KOPT-K1 (cell line): Measurements from ENCODE around the gene FOXL1.

ENCODE experiments used
- H3K27ac ChIP-seq: fragments of 200-600 bp; sonication (generic); 2 replicates; pipeline ENCODE4 v1.5.1; 2016; ENCODE audit warnings: antibody characterized with exemption, mild to moderate bottlenecking, low read depth, low read length; ENCODE audit not compliant: poor library complexity, severe bottlenecking
- H3K36me3 ChIP-seq: fragments of 200-600 bp; sonication (generic); 2 replicates; pipeline ENCODE4 v1.5.1; 2017; ENCODE audit warnings: antibody characterized with exemption, mild to moderate bottlenecking, low read length, moderate library complexity; ENCODE audit not compliant: insufficient read depth
- H3K9me3 ChIP-seq: fragments of 200-600 bp; sonication (generic); 2 replicates; pipeline ENCODE4 v1.5.1; 2017; ENCODE audit warnings: antibody characterized with exemption, low read length, mild to moderate bottlenecking; ENCODE audit not compliant: insufficient read depth, poor library complexity, severe bottlenecking

FOXL1 gene

DNA sequence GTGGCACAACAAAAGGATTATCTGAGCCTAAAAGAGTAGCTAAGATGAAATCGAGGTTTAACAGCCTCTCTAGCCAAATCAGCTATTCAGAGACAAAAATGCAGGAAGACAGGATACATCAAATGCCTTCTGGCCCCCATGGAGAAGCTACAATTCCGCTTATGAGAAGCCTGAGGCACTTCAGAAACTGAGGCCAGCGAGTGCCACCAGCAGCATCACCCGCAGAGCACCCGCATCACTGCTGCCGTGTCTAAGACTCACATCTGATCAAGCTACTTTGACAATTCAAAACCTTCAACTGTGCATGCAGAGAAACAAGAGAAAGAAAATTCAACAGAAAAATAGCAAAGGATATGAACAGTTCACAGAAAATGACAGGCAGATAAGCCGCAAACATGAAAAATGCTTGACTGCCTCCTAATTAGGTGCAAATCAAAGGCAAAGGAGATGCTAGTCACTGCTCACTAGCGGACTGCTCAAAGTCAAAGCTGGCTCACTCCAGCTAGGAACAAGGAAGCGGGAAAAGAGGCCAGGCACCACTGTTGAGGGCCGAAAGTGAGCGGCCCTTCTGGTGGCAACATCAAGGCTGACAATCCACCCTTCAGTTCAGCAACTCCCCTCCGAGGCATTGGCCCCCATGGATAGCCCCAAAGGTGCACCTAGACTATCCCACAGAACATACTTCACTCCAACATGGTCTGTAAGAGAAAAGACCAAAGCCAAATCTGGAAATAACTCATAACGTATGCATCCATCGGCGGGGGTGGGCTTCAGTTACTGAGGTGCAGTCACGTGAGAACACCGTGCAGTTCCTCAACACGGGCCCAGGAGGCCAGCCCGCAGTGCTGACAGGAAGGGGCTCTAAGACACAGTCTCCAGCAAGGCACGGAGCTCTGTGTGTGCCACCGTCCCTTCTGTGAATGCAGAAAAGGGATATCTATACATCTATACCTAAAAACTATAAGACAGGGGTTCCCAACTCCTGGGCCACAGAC, 35.3 kb upstream of the FOXL1 start:
- Histone ChIP-seq H3K9me3 (no peaks in the 10 kb centered on the region), H3K27ac (no peak overlapping the region), H3K36me3 (peaks cover 57% of the 10 kb centered on the region; the same call in 1 of the 2 replicates)

DNA sequence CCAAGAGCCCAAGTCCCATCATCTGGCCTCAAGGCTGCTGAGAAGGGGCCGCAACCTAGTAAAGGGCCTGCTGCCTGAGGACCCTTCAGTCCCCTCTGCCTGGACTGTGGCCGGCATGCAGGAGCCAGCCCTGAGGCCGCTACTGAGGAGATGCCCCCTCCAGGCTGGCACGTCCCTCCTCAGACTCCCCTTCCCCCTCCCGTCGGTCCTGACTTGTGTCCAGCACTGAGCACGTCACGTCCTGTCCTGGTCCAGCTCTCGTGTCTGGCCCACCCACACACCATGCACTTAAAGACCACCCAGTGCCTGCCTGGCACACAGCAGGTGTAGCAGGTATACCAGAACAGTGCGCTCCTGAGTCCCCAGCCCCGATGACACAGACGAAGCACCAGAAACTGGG, 32.9 kb upstream of the FOXL1 start:
- Histone ChIP-seq H3K9me3 (no peaks in the 10 kb centered on the region), H3K27ac (no peak overlapping the region), H3K36me3 (peaks cover 42% of the 10 kb centered on the region; the same call in 1 of the 2 replicates)

DNA sequence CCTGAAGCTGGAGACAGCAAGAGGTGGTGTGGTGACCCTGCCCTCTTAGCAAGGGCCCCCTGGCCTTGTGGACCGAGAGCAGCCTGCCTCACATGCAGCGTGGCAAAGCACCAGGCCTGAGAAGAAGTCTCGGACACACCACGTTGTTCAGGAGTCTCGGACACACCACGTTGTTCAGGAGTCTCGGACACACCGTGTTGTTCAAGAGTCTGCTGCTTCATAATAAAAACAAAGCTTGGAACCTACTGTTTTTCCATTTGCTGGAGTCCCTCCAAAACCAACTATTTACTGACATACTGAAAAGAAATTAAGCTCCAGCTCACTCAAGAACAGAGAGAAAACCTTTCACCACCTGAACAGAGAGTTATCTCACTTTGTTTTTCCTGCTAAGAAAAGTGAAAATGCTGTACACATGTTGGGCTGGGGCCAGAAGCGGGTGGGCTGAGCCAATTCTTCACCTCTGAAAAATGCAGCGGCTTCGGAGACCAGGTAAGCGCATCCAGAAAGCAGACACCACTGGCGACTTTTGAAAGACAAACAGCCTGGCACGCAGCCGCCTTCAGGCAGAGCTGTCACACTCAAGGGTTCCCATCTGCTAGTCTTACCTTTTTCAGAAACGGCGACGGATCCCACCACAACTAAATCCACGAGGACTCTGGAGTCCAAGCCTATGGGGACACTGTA, 32.3 kb upstream of the FOXL1 start:
- no peak overlapping the region for H3K27ac ChIP-seq
- no peaks in the 10 kb centered on the region for H3K9me3 ChIP-seq
- H3K36me3 ChIP-seq = peaks cover 37% of the 10 kb centered on the region; the same call in 1 of the 2 replicates

DNA sequence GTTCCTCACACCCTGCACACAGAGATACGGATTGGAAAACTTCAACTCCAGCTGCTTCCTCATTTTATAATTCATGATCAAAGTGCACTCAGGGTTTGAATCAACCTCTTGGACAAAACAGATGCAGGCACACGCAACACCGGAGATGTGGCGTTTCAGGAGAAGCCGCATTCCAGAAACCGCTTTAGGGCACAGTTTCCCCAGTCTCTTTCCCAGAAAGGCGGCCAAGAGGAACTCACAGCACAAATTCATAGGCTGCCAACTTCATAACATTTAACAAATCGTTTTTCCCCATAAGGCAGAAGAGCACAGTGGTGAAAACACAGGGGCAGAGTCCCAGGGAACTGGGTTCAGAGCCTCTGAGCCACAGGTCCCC, 31.7 kb upstream of the FOXL1 start:
- Histone ChIP-seq H3K27ac (no peak overlapping the region), H3K9me3 (no peaks in the 10 kb centered on the region), H3K36me3 (peaks cover 36% of the 10 kb centered on the region; the same call in 1 of the 2 replicates)

DNA sequence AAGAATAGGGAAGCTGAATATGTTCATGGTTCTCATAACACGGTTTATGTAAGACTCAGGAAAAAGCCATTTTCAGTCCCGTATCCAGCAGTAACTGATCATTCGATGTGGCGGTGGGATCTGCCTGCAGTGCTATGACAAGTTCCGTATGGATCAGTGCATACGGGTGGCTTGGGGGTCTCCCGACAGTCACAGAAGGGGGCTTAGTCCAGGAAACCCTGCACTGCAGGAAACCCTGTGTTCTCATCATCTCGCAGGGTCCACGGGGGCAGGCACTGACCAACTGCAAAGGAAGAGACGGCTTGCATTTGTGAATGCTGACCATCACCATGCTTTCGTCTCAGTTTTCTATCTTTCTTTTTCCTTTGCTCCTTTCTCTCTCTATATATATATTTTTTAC, 31.1 kb upstream of the FOXL1 start:
- no peak overlapping the region for H3K27ac ChIP-seq
- no peaks in the 10 kb centered on the region for H3K9me3 ChIP-seq
- H3K36me3 ChIP-seq = peaks cover 33% of the 10 kb centered on the region; the same call in 1 of the 2 replicates

DNA sequence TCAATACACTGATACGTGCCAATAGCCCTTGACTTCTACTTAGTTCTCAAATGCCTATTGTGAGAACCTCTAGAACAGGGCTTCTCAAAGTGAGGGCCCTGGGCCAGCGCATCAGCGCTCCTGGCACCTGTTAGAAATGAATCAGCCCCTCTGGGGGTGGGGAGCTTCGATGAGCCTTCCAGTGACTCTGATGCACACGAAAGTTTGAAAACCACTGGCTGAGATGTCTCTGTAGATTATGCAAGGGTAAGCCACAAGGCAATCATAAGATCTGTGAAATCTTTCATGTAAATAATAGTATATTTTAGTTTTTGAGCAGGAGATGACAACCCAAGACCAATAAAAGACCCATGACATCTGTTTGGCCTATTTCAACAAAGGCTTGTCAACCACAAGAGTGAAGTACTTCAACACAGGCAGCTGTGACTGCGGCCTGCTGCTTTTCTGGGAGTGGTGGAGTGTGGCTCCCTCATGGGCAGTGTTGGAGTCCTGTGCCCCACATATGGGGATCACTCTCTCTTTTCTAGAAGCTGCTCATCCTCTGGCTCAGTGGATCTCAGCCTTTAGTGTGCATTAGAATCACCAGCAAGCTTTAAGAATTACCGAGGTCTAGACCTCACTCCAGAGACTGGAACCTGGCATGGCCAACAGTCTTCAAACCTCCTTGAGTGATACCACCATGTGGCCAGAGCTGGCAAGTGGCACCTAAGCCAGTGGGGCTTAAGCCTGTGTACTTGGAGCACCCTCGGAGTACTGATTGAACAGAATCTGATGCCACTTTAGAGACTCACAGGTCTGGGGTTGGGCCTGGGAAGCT, 29.1 kb upstream of the FOXL1 start:
- Histone ChIP-seq H3K9me3 (no peaks in the 10 kb centered on the region), H3K36me3 (peaks cover 30% of the 10 kb centered on the region; the same call in 1 of the 2 replicates), H3K27ac (no peak overlapping the region)

DNA sequence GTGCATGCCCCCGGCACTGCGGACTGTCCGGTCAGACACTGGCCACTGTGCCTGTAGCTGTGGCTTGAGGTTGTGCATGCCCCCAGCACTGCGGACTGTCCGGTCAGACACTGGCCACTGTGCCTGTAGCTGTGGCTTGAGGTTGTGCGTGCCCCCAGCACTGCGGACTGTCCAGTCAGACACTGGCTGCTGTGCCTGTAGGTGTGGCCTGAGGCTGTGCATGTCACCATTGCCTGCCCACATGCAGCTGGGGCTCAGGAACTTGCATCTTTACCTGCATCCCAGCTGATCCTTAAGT, 28.5 kb upstream of the FOXL1 start:
- Histone ChIP-seq H3K9me3 (no peaks in the 10 kb centered on the region), H3K36me3 (peaks cover 30% of the 10 kb centered on the region; the same call in 1 of the 2 replicates), H3K27ac (no peak overlapping the region)

DNA sequence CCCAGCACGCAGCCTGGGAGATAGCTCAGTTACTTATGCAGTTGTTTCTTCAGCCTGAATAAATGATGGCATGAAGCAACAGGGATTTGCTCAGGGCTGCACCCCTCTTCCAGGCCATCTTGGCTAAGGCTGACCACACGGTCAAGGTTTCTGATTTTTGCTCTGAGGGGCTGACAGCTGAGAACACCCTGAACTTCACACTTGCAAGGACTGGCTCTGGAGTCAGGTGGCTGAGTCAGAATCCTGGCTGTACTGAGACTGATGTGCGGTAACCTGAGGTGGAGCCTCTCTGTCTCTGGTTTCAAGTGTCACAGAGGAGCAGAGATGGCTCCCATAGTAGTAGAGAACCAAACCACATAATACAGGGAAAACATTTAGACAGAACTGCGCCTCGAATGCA, 28.1 kb upstream of the FOXL1 start:
- H3K27ac ChIP-seq = no peak overlapping the region
- peaks cover 28% of the 10 kb centered on the region; the same call in 1 of the 2 replicates for H3K36me3 ChIP-seq

DNA sequence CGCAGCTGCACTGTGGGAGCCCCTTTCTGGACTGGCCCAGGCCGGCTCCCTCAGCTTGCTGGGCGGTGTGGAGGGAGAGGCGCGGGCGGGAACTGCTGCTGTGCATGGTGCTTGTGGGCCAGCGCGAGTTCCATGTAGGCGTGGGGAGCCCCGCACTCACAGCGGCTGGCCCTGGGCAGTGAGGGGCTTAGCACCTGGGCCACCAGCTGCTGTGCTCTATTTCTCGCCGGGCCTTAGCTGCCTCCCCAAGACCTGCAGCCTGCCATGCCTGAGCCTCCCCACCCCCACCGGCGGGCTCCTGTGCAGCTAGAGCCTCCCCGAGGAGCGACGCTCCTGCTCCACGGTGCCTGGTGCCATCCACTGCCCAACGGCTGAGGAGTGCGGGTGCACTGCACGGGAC, 25.0 kb upstream of the FOXL1 start:
- Histone ChIP-seq H3K36me3 (peaks cover 18% of the 10 kb centered on the region; the same call in 1 of the 2 replicates), H3K9me3 (no peaks in the 10 kb centered on the region), H3K27ac (no peak overlapping the region)

More for the DNA sequence above, 28.1 kb upstream of the FOXL1 start:
- no peaks in the 10 kb centered on the region for H3K9me3 ChIP-seq

DNA sequence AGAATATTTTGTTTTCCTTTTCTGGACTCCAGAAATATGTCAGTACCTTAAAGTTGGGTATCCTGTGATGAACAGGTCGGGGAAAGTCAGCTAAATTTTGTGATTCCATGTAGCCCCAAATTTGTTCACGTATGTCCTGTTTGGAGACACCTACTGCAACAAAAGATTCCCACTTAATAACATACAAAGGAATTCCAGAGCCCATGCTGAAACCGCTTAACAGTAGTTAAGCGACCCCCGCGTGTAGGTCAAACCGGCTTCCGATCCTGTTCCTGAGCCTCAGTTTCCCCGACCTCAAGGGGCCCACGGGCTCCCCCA, 23.8 kb upstream of the FOXL1 start:
- Histone ChIP-seq H3K9me3 (no peaks in the 10 kb centered on the region), H3K27ac (peak overlapping the region; percentile 74), H3K36me3 (peaks cover 18% of the 10 kb centered on the region; the same call in 1 of the 2 replicates)

DNA sequence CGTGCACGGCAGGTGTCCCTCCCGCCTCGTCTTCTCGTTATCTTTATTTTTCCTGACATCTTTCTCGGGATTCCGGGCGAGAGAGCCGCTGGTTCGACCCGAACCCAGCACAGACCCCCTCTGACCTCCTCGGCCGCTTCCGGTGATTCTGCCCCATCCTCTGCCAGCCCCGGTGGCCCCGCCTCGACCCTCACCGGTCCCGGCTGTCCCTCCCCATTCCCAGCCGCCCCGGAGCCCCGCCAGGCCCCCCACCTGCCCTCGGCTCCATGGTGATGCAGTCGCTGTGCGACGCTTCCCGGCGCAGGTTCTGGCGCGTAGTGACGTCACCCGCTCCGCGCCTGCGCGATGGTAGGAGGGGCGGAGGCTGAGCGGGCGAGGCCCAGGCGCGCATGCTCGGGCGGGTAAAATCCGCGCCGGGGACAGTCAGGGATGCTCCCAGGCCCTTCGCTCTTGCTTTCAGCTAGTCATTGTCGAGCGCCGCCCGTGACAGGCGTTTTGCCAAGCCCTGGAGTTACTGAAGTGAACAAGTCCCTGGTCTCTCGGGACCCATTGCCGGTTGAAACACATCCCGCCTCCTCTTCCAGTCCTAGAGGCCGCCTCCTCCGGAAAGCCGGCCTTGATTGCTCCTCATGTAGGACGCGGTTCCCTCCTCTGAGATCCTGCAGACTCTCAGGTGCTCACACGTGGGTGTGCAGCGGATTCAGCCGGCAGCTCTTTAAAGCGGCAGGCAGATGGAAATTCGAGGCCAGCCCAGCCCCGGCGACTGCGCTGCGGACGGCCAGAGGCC, 23.2 kb upstream of the FOXL1 start, which contains the start of gene MTHFSD:
TSS of gene MTHFSD (minus strand) at position 319 of the 787 bp plus-strand sequence. CDS start at position 268, 51 bp downstream.
- H3K9me3 ChIP-seq = no peaks in the 10 kb centered on the region
- H3K27ac ChIP-seq = peak within 1 kb of the TSS; percentile 74
- H3K36me3 ChIP-seq = peaks cover 12% of the 10 kb centered on the region; the same call in 1 of the 2 replicates

DNA sequence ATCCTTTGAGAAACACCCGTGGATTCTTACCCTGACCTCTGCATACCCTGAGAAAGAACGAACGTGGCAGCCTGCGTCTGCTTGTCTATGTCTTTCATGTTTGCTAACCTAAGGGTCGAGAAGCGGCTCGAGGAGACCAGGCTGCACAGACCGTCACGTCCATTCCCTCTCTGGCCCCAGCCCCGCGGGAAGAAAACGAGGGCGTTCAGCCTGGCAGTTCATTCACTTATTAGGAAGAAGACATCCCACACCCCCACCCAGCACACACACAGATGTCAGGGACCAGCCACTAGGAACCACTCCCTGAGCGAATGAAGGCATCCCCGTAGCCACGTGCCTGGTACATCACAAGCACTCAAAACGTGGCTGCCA, 22.7 kb upstream of the FOXL1 start:
- peak overlapping the region; percentile 74 for H3K27ac ChIP-seq

DNA sequence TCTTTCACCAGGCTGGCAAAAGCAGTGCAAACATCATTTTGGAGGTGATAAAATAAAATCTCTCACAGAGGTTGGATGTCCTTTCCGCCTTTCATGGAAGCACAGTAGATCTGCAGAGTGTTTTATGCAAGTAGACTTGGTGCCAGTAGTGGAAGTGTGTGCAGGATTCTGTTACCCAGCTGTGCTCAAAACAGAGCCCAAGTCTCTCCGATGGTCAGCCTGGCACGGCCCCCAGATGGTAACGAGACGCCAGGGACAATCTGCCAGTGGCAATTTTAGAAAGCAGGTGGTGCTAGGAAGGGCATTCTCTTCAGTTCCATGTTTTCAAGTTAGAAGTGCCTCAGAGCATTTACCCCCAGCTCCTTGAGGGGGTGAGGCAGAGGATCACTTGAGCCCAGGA, 21.8 kb upstream of the FOXL1 start:
- peaks cover 4% of the 10 kb centered on the region; the same call in 1 of the 2 replicates for H3K36me3 ChIP-seq
- no peaks in the 10 kb centered on the region for H3K9me3 ChIP-seq
- no peak overlapping the region for H3K27ac ChIP-seq

More for the DNA sequence above, 22.7 kb upstream of the FOXL1 start:
- H3K36me3 ChIP-seq = peaks cover 8% of the 10 kb centered on the region; the same call in 1 of the 2 replicates
- no peaks in the 10 kb centered on the region for H3K9me3 ChIP-seq

DNA sequence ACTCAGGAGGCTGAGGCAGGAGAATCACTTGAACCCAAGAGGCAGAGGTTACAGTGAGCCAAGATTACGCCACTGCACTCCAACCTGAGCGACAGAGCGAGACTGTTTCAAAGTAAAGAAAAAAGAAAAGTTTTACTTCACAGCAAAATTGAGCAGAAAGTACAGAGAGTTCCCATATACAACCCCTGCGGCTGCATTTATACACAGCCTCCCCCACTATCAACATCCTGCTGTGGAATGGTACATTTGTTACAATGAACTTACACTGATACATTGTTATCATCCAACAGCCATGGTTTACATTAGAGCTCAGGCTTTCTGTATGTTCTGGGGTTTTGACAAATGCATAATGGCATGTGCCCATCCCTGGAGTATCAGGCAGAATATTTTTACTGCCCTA, 20.8 kb upstream of the FOXL1 start:
- Histone ChIP-seq H3K36me3 (no peaks in the 10 kb centered on the region), H3K9me3 (no peaks in the 10 kb centered on the region), H3K27ac (no peak overlapping the region)
